ENCODE measurements around the gene OMD. TPM values are rescaled to one million over a fixed set of nuclear protein-coding genes. Genes with fewer than 3 reads are reported as not detected.
"Not testable (repeated sequence)": the region's sequence is repeated elsewhere in the genome, so short reads cannot be mapped to it uniquely, and the experiment has no call there.

Gene OMD
- total RNA-seq, 1 experiment from 2014 or later: not detected

DNA sequence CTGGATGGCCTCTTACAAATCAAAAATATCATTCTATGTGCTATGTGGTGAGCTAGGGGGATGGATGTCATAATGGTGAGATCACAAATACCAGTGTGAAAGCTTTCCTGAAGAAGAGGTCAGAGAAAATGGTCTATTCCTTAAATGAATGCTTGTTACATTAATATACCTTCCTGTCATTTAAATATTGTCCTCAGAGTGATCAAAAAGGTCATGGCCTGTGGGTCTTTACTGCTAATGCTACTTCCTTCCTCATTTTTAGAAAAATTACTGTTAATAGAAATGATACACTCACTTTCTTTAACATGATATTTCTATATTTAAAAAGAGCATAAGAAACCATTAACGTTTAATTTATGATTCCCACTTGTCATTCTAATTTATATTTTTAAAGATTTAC is 9.7 kb downstream of the OMD start:
- DNase-seq (ENCODE audit: low read depth): no peak

DNA sequence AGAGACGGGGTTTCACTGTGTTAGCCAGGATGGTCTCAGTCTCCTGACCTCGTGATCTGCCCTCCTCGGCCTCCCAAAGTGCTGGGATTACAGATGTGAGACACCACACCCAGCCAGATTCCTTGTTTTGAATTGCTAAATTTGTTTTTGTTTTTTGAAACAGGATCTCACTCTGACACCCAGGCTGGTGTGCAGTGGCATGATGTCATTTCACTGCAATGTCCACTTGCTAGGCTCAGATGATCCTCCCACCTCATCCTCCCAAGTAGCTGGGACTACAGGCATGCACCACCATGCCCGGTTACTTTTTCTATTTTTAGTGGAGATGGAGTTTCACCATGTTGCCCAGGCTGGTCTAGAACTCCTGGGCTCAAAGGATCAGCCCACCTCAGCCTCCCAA is 13.1 kb downstream of the OMD start:
- not testable (repeated sequence) for DNase-seq (ENCODE audit: low read depth)

DNA sequence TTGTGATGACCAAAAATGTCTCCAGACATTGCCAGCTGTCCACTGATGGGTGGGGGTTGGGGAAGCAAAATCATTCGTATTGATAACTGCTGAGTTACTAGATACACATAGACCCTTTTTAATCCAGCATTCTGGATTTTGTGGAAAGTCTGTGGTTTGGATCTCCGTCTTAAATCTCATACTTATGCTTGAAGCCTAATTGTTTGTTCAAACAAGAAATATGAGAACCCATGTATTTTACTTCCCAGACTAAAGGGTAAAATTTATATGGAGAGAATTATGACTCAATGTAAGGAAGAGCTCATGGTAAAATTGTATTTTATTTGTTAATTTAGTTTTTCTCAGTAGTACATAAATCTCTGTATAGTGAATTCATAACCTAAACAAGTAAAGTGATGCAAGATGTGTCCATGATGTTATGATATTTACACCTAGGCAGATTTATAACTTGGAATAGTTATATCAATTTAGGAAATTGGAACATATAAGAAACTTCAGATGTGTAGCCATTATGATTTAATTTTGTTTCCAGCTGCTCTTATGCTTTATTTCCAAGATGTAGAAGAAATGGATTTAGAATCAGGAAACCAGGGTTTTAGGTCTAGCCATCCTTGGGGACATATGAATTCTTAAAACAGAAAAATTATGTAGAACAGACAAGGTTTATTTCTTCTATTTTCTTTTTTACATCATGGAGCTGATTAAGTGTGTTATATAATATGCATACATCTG is 15.4 kb downstream of the OMD start:
- DNase-seq (ENCODE audit: low read depth): no peak

DNA sequence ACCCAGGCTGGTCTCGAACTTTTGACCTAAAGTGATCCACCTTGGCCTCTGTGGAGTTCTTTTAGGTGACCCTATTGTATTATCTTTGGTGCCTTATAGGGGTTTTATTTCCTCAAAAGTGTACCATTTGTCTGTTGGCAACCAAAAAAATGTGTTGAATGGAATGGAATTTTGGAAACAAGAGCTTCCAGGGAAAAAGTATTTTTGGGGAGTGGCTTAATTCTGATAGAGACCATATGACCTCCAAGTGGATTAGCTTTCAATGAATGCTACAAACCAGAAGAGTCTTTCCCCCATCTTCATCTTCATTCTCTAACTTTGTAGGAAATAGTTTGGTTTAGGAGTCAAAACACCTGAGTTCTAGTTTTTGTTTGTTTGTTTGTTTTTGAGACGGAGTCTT is 16.5 kb downstream of the OMD start:
- no peak for DNase-seq (ENCODE audit: low read depth)

DNA sequence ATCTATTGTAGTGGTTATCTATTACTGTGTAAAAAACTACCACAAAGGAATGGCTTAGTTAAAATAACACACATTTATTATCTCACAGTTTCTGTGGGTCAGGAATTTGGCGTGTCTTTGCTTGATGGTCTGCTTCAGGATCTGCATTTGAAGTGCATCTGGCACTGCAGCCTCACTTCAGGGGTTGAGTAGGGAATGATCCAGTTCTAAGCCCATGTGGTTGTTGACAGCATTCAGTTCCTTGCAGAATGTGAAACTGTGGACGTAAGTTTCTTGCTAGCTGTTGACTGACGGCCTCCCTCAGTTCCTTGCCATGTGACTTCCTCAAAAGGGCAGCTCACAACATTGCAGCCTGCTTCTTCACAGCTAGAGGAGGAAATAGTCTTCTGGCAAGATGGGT is 17.8 kb downstream of the OMD start:
- no peak for DNase-seq (ENCODE audit: low read depth)

DNA sequence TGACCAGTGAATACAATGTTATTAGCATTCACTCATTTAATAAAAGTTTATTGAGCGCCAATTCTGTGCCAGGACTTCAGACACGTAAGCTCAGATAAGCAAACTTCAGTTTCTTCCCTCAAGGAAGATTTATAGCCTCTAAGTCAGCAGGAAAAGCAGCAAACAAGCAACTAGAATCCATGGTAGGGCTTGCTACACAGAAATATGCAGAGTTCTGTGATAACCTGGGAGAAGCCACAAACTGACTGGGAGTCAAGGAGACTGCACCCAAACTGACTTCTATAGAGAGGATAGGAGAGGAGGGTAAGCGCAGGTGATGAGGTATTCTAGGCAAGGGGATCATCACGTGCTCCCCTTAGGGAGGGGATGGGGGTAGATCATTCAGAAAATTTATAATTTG is 18.5 kb downstream of the OMD start:
- DNase-seq (ENCODE audit: low read depth): no peak

DNA sequence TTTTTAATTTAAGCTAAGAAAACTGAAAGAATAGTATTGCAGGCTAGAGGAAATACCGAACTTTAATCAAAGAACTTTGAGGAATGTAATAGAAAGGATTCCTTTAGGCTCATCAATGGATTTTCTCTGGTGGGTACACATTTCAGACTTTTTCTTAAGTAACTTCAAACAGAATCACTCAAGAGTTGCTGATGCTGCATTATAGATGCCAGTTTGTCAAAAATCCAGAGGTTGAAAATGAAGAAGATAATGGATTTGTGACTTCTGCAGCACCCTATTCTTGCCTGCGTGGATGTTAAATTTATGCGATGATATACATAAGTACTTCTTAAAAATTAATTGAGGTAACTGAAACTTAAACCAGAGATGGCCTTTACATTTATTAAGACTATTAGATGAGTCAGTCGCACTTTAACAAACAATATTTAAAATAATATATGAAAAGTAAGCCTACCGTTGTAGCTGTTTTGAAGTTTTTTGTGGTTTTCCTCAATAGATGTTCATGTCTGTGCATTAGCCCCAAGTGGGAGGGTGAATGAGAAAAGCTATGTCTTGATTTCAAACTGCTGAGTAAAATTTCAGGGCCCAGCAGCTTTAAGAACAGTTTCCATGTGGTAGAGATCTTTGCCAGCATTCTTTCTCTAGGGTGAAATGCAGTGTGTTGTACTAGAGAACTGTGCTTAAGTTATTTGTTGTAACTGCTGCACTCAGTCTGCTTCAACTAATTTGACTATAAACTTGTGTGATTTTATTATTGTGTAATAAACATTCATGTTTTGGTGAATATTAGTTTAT is 20.0 kb downstream of the OMD start, which contains the start of gene OGN:
Gene OGN (minus strand): TSS at position 537 of the 795 bp plus-strand sequence. CDS start 1,171 bp downstream, outside the sequence.
- no peak for DNase-seq (ENCODE audit: low read depth)

DNA sequence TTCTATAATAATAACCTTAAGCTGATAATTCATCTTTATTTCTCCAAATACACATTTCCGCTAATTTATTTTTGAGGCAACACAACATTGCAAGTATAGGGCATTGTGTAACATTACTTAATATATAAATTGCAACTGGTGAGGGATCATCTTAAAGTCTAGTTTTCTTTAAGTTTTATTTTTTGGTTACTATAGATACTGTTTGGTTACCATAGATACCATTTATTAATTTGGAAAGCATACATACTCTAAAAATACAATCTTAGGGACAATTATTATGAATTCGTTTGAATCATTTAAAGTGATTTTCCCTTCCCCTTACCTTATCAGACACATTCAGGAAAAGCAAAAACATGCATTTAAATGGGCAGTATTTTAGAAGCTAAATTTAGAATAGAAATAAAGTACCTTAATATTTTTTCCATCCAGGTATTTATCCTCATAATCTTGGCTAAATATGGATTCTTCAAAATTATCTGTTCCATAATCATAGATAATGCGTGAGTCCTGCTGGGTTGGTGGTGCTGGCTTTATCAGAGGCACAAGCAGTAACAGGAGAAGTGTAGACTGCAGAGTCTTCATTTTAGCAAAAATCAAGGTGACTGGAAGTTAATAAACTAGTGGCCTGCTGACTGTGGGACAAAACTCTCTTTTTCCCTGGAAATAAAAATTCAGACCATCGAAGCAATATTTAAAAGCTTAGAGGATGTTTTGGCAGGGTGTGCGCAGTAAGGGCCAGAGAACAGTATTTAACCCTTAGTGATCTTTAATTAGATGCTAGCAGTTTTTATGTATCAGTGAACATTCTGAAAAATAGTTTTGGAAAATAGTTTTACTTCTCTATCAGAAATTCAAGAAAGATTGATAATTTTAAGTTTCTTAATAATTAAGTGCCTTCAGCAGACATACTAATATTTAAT is 21.2 kb downstream of the OMD start:
- no peak for DNase-seq (ENCODE audit: low read depth)

DNA sequence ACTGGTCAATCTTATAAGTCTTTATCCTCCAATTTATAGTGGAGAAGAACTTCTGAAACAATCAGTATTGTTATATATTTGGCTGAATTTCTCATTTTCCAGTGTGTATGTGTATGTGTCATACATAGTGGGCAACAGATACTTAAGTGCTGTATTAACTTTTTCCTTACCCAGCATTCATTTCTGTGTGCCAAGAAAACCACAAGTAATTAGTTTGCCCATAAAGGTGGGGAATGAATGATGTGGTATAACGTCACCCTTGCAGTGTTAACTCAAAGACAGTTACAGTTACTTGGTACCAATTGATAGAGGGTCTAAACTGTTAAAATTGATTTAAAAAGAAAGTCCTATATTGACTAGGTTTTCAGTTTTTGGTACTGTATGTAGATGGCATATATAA is 21.9 kb downstream of the OMD start:
- DNase-seq (ENCODE audit: low read depth): peak; percentile 27

DNA sequence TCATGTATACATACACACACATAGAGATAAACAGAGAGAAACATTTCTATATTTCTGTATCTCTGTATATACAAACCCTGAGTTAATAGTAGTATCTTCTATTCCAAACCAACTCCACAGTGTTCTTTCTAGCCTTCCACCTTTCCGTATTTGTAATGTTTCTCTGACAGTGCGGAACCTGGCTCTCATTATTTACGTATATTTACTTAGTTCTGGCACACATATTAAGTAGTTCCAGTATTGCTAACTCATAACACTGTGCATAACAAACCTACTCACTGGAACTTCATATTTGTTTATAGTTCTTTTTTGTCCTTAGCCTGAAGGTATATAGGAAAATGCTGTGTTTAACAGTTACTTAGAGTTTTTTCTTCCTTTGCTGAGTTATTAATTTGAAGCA is 26.4 kb downstream of the OMD start:
- no peak for DNase-seq (ENCODE audit: low read depth)

DNA sequence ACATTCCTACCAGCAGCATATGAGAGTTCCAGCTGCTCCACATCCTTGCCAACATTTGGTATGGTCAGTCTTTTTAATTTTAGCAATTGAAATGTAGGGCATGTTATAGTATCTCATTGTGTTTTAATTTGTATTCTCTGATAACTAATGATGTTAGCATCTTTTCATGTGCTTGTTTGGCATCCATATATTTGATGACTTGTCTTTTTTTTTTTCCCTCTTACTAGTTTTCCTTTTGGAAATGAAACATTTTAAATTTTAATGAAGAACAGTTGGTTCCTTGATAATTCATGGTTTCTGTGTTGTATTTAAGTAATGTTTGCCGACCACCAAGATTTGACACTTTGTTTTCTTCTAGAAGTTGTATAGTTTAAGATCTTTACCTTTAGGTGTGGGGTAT is 28.7 kb downstream of the OMD start:
- DNase-seq (ENCODE audit: low read depth): no peak

DNA sequence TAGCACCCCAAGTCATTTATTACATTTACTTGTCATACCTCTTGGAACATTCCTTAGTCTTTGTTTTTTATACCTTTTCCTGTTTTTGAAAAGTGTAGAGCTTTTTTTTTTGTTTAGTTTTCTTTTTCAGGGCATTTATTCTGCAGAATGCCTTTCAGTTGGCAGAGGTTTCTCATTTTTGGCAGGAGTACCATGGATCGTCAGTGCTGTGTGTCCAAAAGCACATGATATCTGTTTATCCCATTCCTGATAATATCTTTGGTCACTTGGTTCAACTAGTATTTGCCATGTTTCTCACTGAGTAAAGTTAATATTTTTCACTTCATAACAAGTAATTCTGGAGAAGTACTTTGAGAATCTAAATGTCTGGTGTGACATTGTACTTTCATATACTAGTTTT is 30.6 kb downstream of the OMD start:
- DNase-seq (ENCODE audit: low read depth): no peak

DNA sequence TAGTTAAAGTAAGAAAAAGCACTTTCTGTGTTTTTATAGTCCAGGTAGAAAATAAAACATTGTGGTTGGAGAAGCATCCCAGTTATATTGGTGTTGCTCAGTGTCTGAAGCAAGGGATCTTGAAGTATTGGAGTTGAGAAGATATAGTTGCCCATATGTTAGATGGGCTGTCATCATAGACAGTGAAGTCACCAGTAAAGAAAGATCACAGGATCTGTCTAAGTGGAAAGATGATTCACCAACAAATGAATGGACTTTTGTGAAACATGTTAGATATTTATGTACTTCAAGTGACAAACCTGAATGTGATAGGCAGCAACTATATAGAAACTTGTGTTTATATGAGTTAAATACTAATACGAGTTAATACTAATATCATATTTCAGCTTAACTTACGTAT is 31.6 kb downstream of the OMD start:
- no peak for DNase-seq (ENCODE audit: low read depth)

DNA sequence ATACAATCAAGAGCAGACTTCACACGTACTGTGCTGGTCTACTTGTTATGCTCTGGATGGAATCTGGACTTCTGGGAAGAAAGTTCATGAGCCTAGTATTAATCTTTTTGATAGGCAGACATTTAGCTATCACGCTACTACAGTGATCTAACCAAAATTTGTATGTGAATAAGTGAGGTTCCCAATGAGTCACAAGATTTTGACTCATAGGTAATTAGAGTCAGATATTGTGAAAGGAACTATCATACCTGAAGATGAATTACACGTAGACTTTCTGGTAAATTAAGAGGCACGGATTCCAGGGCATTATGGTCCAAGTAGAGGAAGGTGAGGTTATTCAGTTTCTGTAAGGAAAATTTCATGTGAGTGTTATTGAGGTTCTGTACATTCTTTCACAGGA is 38.3 kb downstream of the OMD start:
- DNase-seq (ENCODE audit: low read depth): peak; percentile 21

DNA sequence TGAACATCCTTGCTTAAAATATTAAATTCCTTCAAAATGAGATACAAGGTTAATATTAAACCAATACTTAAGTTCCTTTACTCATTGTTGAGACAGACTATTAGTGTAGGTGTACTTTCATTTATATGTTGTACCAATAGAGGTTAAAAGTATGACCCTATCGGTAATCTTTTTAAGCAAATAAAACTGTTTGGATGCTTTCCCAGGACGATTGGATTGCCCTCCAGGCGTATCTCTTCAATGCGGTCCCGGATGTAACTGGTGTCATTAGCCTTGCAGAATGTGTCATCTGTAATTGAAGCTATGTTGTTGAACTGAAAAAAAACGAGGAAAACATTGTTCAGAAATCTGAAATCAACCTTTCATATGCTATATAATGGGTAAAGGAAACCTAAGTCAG is 38.8 kb downstream of the OMD start:
- no peak for DNase-seq (ENCODE audit: low read depth)

DNA sequence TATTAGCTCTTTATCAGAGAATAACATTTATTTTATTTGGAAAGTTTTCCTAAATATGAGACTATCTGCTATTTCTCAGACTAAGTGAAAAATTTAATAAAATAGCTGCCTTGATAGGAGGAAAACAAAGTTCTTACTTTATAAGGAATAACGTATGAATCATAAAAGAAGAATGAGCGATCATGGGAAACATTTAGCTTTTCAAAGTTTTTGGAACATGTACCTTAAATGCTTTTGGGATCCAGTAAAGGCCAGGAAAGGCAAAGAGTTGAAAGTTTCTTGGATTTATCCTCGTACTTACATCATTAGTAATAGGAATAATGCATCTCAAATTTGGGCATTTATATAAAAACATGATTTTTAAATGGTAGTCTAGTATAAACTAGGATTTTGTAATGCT is 39.3 kb downstream of the OMD start:
- DNase-seq (ENCODE audit: low read depth): no peak

DNA sequence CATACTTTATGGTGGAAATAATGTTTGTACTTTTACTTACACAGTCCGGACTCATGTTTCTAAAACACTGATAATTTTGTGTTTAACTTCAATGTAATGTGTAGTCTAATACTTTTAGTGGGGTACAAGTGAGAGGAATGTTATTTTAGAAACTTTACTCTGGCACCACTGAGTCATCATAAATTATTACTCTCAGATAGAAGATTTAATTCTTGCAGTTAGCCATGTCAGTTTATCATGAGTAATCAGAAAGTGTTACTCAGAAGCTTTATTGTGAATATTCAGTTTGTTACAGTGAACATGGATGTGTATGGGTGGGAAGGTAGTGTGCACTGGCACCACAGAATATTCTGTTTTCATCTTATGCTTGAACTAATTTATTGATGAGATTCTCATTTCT is 39.9 kb downstream of the OMD start:
- DNase-seq (ENCODE audit: low read depth): peak; percentile 20

DNA sequence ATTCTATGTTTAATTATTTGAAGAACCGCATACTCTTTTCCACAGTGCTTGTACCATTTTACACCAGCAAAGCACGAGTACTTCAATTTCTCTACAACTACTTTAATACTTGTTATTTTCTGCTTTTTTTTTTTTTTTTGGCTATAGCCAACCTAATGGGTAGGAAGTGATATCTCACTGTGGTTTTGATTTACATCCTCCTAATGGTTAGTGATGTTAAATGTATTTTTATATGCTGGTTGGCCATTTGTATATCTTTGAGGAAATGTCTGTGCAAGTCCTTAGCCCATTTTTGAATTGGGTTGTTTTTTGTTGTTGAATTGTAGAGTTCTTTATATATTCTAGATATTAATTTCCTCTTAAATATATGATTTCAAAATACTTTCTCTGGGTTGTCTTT is 42.5 kb downstream of the OMD start:
- DNase-seq (ENCODE audit: low read depth): no peak

DNA sequence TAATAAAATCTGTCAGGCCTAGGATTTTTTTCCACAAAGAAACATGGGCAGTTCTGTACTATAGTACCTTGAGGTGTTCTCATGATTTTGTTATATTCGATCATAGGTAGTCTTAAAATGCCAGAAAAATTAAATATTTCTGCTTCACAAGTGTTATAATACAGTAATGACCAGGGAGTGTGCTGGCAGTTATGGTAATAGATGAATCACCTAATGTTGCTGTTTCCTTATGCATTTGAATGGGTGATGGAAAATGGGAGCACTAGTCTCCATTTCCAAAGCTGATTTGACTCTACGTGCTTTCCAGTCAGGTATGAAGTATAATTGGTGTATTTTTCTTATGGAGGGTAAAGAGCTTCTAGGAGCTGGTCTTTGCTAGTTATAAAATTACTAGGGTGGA is 43.7 kb downstream of the OMD start:
- DNase-seq (ENCODE audit: low read depth): no peak

DNA sequence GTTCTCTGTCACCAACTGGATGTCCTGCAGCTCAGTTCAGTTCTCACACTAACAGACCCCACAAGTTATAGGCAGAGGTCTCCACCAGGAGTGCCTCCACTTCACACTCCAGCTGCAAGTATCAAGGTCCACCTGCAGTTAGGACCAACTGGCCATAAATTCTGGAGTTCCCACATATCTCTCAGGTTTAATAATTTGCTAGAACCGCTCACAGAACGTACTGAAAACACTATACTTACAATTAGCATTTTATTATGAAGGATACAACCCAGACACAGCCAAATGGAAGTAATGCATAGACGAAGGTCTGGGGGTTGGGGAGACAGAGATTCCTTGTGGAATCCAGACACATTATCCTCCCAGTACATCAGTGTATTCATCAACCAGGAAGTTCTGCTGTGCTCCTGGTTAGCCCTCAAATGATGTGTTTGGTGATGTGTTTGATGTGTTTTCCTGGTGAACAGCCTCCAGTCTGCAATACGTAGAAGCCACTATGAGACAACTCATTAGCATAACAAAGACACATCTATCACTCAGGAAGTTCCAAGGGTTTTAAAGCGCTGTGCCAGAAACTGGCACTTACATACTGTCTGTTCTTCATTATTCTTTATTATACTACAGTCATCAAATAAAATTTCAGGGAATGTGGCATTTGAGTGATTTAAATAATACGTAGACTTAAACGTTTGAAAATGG is 45.3 kb downstream of the OMD start:
- DNase-seq (ENCODE audit: low read depth): peak; percentile 55

DNA sequence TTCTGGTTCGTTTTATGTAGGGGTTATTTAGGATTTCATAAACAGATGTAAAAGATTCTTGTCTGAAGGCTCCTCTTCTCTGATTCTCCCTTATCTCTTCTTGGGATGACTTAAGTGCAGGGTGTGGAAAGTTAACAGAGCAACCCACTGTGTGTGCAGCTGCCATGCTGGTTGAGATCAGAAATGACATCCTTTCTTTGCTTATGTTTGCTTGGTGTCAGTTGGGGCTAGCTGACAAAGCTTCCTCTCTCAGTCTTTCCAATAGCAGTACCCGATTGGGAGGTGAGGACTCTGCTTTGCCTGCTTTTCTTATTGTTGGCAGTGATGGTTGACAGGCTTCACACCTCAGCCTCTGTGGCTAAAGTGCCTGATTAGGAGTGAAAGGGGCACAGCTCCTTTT is 46.4 kb downstream of the OMD start:
- DNase-seq (ENCODE audit: low read depth): no peak

DNA sequence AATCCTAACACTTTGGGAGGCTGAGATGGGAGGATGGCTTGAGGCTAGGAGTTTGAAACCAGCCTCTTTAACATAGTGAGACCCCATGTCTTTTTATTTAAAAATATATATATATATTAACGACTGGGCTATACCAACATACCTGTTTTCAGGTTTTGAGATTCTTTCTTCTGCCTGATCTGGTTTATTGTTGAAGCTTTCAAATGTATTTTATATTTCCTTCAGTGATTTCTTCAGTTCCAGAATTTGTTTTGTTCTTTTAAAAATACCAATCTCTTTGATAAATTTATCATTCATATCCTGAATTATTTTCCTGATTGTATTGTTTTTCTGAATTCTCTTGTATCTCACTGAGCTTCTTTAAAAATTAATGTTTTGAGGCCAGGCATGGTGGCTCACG is 51.1 kb downstream of the OMD start:
- DNase-seq (ENCODE audit: low read depth): no peak
